ENCODE data around the gene ATP9B. TPM values are rescaled to one million over a fixed set of nuclear protein-coding genes. Genes with fewer than 3 reads are reported as not detected.

ATP9B gene
- total RNA-seq, 1 experiment from 2014 or later, result 25.5 TPM

GRCh38 chr18:79117385-79117784 lies 48.2 kb downstream of the ATP9B start:
- intact Hi-C loops (cut with micrococcal nuclease), result no loop called here
- TF ChIP-seq CTCF (IDR thresholded peaks at IDR 0.05; ENCODE audit: unreplicated experiment), result no peak
- Mint-ChIP-seq H3K4me1 (ENCODE audit: insufficient read depth, unreplicated experiment) (no peaks in the 10 kb centered on the region), H3K36me3 (ENCODE audit: insufficient read depth, unreplicated experiment) (peaks cover 19% of the 10 kb centered on the region), H3K27me3 (ENCODE audit: insufficient read depth, unreplicated experiment) (no peaks in the 10 kb centered on the region), H3K4me3 (ENCODE audit: unreplicated experiment) (no peak overlapping the region), H3K27ac (ENCODE audit: low read depth, unreplicated experiment) (no peak overlapping the region), H3K9me3 (ENCODE audit: unreplicated experiment) (no peaks in the 10 kb centered on the region)
- ChIA-PET POLR2A (no interaction called here), CTCF (no interaction called here)
- BruUV-seq (replicated peaks), result no TSS peak
- no peak for DNase-seq (ENCODE audit: unreplicated experiment)

- POLR2A ChIA-PET, result no interaction called here
Observed at GRCh38 chr18:79117788-79118187, 48.6 kb downstream of the ATP9B start.

GRCh38 chr18:79118797-79119196 lies 49.6 kb downstream of the ATP9B start:
- no peak for TF ChIP-seq CTCF (IDR thresholded peaks at IDR 0.05; ENCODE audit: unreplicated experiment)
- Mint-ChIP-seq H3K36me3 (ENCODE audit: insufficient read depth, unreplicated experiment) (peaks cover 24% of the 10 kb centered on the region), H3K27ac (ENCODE audit: low read depth, unreplicated experiment) (no peak overlapping the region), H3K9me3 (ENCODE audit: unreplicated experiment) (no peaks in the 10 kb centered on the region), H3K4me1 (ENCODE audit: insufficient read depth, unreplicated experiment) (no peaks in the 10 kb centered on the region), H3K4me3 (ENCODE audit: unreplicated experiment) (no peak overlapping the region), H3K27me3 (ENCODE audit: insufficient read depth, unreplicated experiment) (no peaks in the 10 kb centered on the region)
- ChIA-PET POLR2A (interaction anchor here (1.2 kb wide), 1 partner anchor 10 kb away, joined by 4 read pairs; no protein-coding TSS in a partner anchor), CTCF (no interaction called here)
- intact Hi-C loops (cut with micrococcal nuclease), result no loop called here
- no peak for DNase-seq (ENCODE audit: unreplicated experiment)
- BruUV-seq (replicated peaks), result no TSS peak

More at GRCh38 chr18:79117788-79118187, 48.6 kb downstream of the ATP9B start:
- Mint-ChIP-seq H3K27me3 (ENCODE audit: insufficient read depth, unreplicated experiment) (no peaks in the 10 kb centered on the region), H3K4me3 (ENCODE audit: unreplicated experiment) (no peak overlapping the region), H3K27ac (ENCODE audit: low read depth, unreplicated experiment) (no peak overlapping the region), H3K9me3 (ENCODE audit: unreplicated experiment) (no peaks in the 10 kb centered on the region), H3K36me3 (ENCODE audit: insufficient read depth, unreplicated experiment) (peaks cover 23% of the 10 kb centered on the region), H3K4me1 (ENCODE audit: insufficient read depth, unreplicated experiment) (no peaks in the 10 kb centered on the region)
- TF ChIP-seq CTCF (IDR thresholded peaks at IDR 0.05; ENCODE audit: unreplicated experiment), result no peak
- DNase-seq (ENCODE audit: unreplicated experiment), result no peak
- intact Hi-C loops (cut with micrococcal nuclease), result no loop called here
- no TSS peak for BruUV-seq (replicated peaks)
- CTCF ChIA-PET, result no interaction called here

GRCh38 chr18:79121746-79122474 lies 52.7 kb downstream of the ATP9B start:
- intact Hi-C loops (cut with micrococcal nuclease), result no loop called here
- DNase-seq (ENCODE audit: unreplicated experiment), result no peak
- H3K4me1 Mint-ChIP-seq (ENCODE audit: insufficient read depth, unreplicated experiment), result no peaks in the 10 kb centered on the region
- no peak overlapping the region for H3K27ac Mint-ChIP-seq (ENCODE audit: low read depth, unreplicated experiment)
- TF ChIP-seq CTCF (IDR thresholded peaks at IDR 0.05; ENCODE audit: unreplicated experiment), result no peak
- ChIA-PET POLR2A (no interaction called here), CTCF (no interaction called here)
- no TSS peak for BruUV-seq (replicated peaks)
- no peaks in the 10 kb centered on the region for H3K9me3 Mint-ChIP-seq (ENCODE audit: unreplicated experiment)
- H3K36me3 Mint-ChIP-seq (ENCODE audit: insufficient read depth, unreplicated experiment), result peaks cover 23% of the 10 kb centered on the region
- no peak overlapping the region for H3K4me3 Mint-ChIP-seq (ENCODE audit: unreplicated experiment)
- H3K27me3 Mint-ChIP-seq (ENCODE audit: insufficient read depth, unreplicated experiment), result no peaks in the 10 kb centered on the region
